ENCODE data around the gene YIPF3. TPM values are rescaled to one million over a fixed set of nuclear protein-coding genes. Genes with fewer than 3 reads are reported as not detected.

YIPF3 gene
- total RNA-seq, 4 donors from 2014 or later = 83.4 to 146 (median 103) TPM

- no peak for TF ChIP-seq POLR2A (IDR thresholded peaks at IDR 0.05)
- no peak for TF ChIP-seq POLR2AphosphoS5 (IDR thresholded peaks at IDR 0.05)
- DNase-seq = no peak
- intact Hi-C loops (cut with DNase I; ENCODE audit: low total_unique reads) (no loop called here), in situ Hi-C loops (cut with MboI; ENCODE audit: low pct_ligation_motif_present in 1 of 4, low pct_unique_long_range_greater_than_20kb in 1 of 4, low sequenced_read_pairs in 3 of 4) (no loop called here)
- 57% methylated on average over 1 of the region's 1 CpG; no CpG with 5 or more reads in 1 of the 2 donors for WGBS, 2 donors (ENCODE audit: low coverage in 1 of 2)
- Histone ChIP-seq H3K27me3 (peaks cover 8% of the 10 kb centered on the region), H3K9me3 (no peaks in the 10 kb centered on the region), H3K4me3 (no peak overlapping the region), H3K27ac (no peak overlapping the region), H3K4me1 (no peaks in the 10 kb centered on the region), H3K36me3 (no peaks in the 10 kb centered on the region)
These were observed 45.3 kb downstream of the YIPF3 start for GRCh38 chr6:43471399-43471798.

- peaks cover 19% of the 10 kb centered on the region for H3K27me3 ChIP-seq
- intact Hi-C loops (cut with DNase I; ENCODE audit: low total_unique reads) = no loop called here
- no peaks in the 10 kb centered on the region for H3K9me3 ChIP-seq
- H3K4me3 ChIP-seq = no peak overlapping the region
- no peaks in the 10 kb centered on the region for H3K36me3 ChIP-seq
- H3K27ac ChIP-seq = no peak overlapping the region
- no peak for TF ChIP-seq POLR2AphosphoS5 (IDR thresholded peaks at IDR 0.05)
- TF ChIP-seq CTCF (IDR thresholded peaks at IDR 0.05) = no peak
- TF ChIP-seq EP300 (IDR thresholded peaks at IDR 0.05; ENCODE audit: low read depth) = no peak
- TF ChIP-seq POLR2A (IDR thresholded peaks at IDR 0.05) = no peak
- DNase-seq = no peak
- no peaks in the 10 kb centered on the region for H3K4me1 ChIP-seq
- WGBS, 2 donors (ENCODE audit: low coverage in 1 of 2) = 90% methylated on average over 7 of the region's 7 CpGs; no CpG with 5 or more reads in 1 of the 2 donors
- in situ Hi-C loops (cut with MboI; ENCODE audit: low pct_ligation_motif_present in 1 of 4, low pct_unique_long_range_greater_than_20kb in 1 of 4, low sequenced_read_pairs in 3 of 4) = no loop called here
These were observed 46.8 kb downstream of the YIPF3 start for GRCh38 chr6:43469947-43470346.

GRCh38 chr6:43468748-43469681 lies 47.7 kb downstream of the YIPF3 start:
- in situ Hi-C loops (cut with MboI; ENCODE audit: low pct_ligation_motif_present in 1 of 4, low pct_unique_long_range_greater_than_20kb in 1 of 4, low sequenced_read_pairs in 3 of 4) = no loop called here
- 83 to 100% methylated on average over 2 to 13 of the region's 13 CpGs for WGBS, 2 donors (ENCODE audit: low coverage in 1 of 2)

GRCh38 chr6:43468240-43468639 lies 48.5 kb downstream of the YIPF3 start:
- no peak overlapping the region for H3K27ac ChIP-seq
- in situ Hi-C loops (cut with MboI; ENCODE audit: low pct_ligation_motif_present in 1 of 4, low pct_unique_long_range_greater_than_20kb in 1 of 4, low sequenced_read_pairs in 3 of 4) = no loop called here
- intact Hi-C loops (cut with DNase I; ENCODE audit: low total_unique reads) = no loop called here
- H3K4me1 ChIP-seq = no peaks in the 10 kb centered on the region
- 71 to 78% methylated on average over 1 to 4 of the region's 4 CpGs for WGBS, 2 donors (ENCODE audit: low coverage in 1 of 2)
- no peaks in the 10 kb centered on the region for H3K36me3 ChIP-seq
- no peaks in the 10 kb centered on the region for H3K9me3 ChIP-seq
- peaks cover 29% of the 10 kb centered on the region for H3K27me3 ChIP-seq
- H3K4me3 ChIP-seq = no peak overlapping the region
- DNase-seq = no peak
- no peak for TF ChIP-seq EP300 (IDR thresholded peaks at IDR 0.05; ENCODE audit: low read depth)
- TF ChIP-seq POLR2AphosphoS5 (IDR thresholded peaks at IDR 0.05) = no peak
- no peak for TF ChIP-seq CTCF (IDR thresholded peaks at IDR 0.05)
- TF ChIP-seq POLR2A (IDR thresholded peaks at IDR 0.05) = no peak

More at GRCh38 chr6:43468748-43469681, 47.7 kb downstream of the YIPF3 start:
- intact Hi-C loops (cut with DNase I; ENCODE audit: low total_unique reads) = no loop called here
- Histone ChIP-seq H3K36me3 (no peaks in the 10 kb centered on the region), H3K27me3 (peaks cover 23% of the 10 kb centered on the region), H3K4me1 (no peaks in the 10 kb centered on the region), H3K9me3 (no peaks in the 10 kb centered on the region), H3K27ac (no peak overlapping the region), H3K4me3 (no peak overlapping the region)
- DNase-seq = no peak
- TF ChIP-seq POLR2AphosphoS5 (IDR thresholded peaks at IDR 0.05) (no peak), CTCF (IDR thresholded peaks at IDR 0.05) (no peak), POLR2A (IDR thresholded peaks at IDR 0.05) (no peak), EP300 (IDR thresholded peaks at IDR 0.05; ENCODE audit: low read depth) (no peak)
